ENCODE measurements around the gene ETV3.

The ETV3 gene

GRCh38 chr1:157087030-157087429 is 51.2 kb downstream of the ETV3 start:
- DNase-seq: no peak

- DNase-seq: no peak
Measured at GRCh38 chr1:157086299-157086698, 51.9 kb downstream of the ETV3 start.

- no peak for DNase-seq
Measured at GRCh38 chr1:157085421-157085820, 52.8 kb downstream of the ETV3 start.

- DNase-seq: no peak
Measured at GRCh38 chr1:157084720-157085119, 53.5 kb downstream of the ETV3 start.

- DNase-seq: no peak
Measured at GRCh38 chr1:157081707-157082106, 56.5 kb downstream of the ETV3 start.

GRCh38 chr1:157080714-157081113 is 57.5 kb downstream of the ETV3 start:
- DNase-seq: no peak

GRCh38 chr1:157077394-157077793 is 60.8 kb downstream of the ETV3 start:
- DNase-seq: no peak

- DNase-seq: peak; percentile 8
Measured at GRCh38 chr1:157073944-157074685, 64.1 kb downstream of the ETV3 start.

Data from NCI-H524 treated with DMSO at 0.1 percent for 48 hours (cell line).